Epithelial cell of proximal tubule (primary cell): ENCODE measurements around the gene TOMM5. TPM values are rescaled to one million over a fixed set of nuclear protein-coding genes. Genes with fewer than 3 reads are reported as not detected.

Experiments used
- DNase-seq: peaks from one replicate; pipeline ENCODE4 v3.0.0-alpha.2; 2011; ENCODE audit warnings: low read depth
- H3K4me3 ChIP-seq: 2 replicates; pipeline ENCODE4 v1.5.1; 2011; ENCODE audit warnings: low read depth, mild to moderate bottlenecking, low read length
- CTCF ChIP-seq: conservative IDR thresholded peaks from 2 replicates; pipeline ENCODE4 v1.5.1; 2012; ENCODE audit warnings: low read depth, mild to moderate bottlenecking, low read length
- total RNA-seq: library from RNA; depleted of rRNA; stranded (reverse); fragments of >200 nt; gene quantifications from 2 replicates; pipeline ENCODE4 v1.2.3, GENCODE V29; 2015

The TOMM5 gene
- total RNA-seq, 1 donor from 2014 or later, result 159 TPM

- TF ChIP-seq CTCF, result no peak
- peak overlapping the region; percentile 89 for H3K4me3 ChIP-seq
- no peak for DNase-seq
Observed at GRCh38 chr9:37575511-37575914, 16.9 kb downstream of the TOMM5 start.

GRCh38 chr9:37575001-37575400 lies 17.4 kb downstream of the TOMM5 start:
- peak overlapping the region; percentile 89 for H3K4me3 ChIP-seq
- DNase-seq, result no peak
- no peak for TF ChIP-seq CTCF

- DNase-seq, result no peak
- no peak overlapping the region for H3K4me3 ChIP-seq
- no peak for TF ChIP-seq CTCF
Observed at GRCh38 chr9:37574241-37574721, 18.1 kb downstream of the TOMM5 start.

GRCh38 chr9:37571282-37571681 lies 21.1 kb downstream of the TOMM5 start:
- DNase-seq, result no peak
- TF ChIP-seq CTCF, result no peak
- no peak overlapping the region for H3K4me3 ChIP-seq

GRCh38 chr9:37566716-37567115 lies 25.7 kb downstream of the TOMM5 start:
- no peak for TF ChIP-seq CTCF
- DNase-seq, result no peak

GRCh38 chr9:37565661-37566618 lies 26.5 kb downstream of the TOMM5 start:
- TF ChIP-seq CTCF, result no peak

More at GRCh38 chr9:37566716-37567115, 25.7 kb downstream of the TOMM5 start:
- H3K4me3 ChIP-seq, result no peak overlapping the region

GRCh38 chr9:37564916-37565315 lies 27.5 kb downstream of the TOMM5 start:
- no peak for TF ChIP-seq CTCF
- no peak for DNase-seq
- no peak overlapping the region for H3K4me3 ChIP-seq

More at GRCh38 chr9:37565661-37566618, 26.5 kb downstream of the TOMM5 start:
- no peak overlapping the region for H3K4me3 ChIP-seq
- no peak for DNase-seq
